GM12873 (cell line): ENCODE results near the gene ST8SIA6.

ENCODE experiments used
- CTCF ChIP-seq: IDR thresholded peaks from 2 replicates; pipeline ENCODE4 v1.5.1; 2012; ENCODE audit warnings: low read depth, mild to moderate bottlenecking, moderate library complexity, low read length, control low read depth; ENCODE audit not compliant: insufficient read depth; ENCODE audit errors: missing control alignments

Gene ST8SIA6

GRCh38 chr10:17326377-17326776, 128.0 kb downstream of the ST8SIA6 start:
- TF ChIP-seq CTCF = no peak

- TF ChIP-seq CTCF = no peak
Observed at GRCh38 chr10:17316488-17317170, 137.8 kb downstream of the ST8SIA6 start.

GRCh38 chr10:17309435-17309834, 145.0 kb downstream of the ST8SIA6 start:
- TF ChIP-seq CTCF = no peak

- TF ChIP-seq CTCF = no peak
Observed at GRCh38 chr10:17307123-17307522, 147.3 kb downstream of the ST8SIA6 start.

GRCh38 chr10:17292375-17292774, 162.0 kb downstream of the ST8SIA6 start:
- TF ChIP-seq CTCF = no peak

- TF ChIP-seq CTCF = peak; percentile 24
Observed at GRCh38 chr10:17290226-17290625, 164.2 kb downstream of the ST8SIA6 start.

- TF ChIP-seq CTCF = no peak
Observed at GRCh38 chr10:17289763-17290162, 164.6 kb downstream of the ST8SIA6 start.
